ENCODE data around the gene ZFHX3. TPM values are rescaled to one million over a fixed set of nuclear protein-coding genes. Genes with fewer than 3 reads are reported as not detected.

Gene ZFHX3
- total RNA-seq, 1 experiment from 2014 or later, result 13.6 TPM

GRCh38 chr16:72876981-72877373 lies 171.0 kb downstream of the ZFHX3 start:
- Mint-ChIP-seq H3K9me3 (ENCODE audit: low read depth, unreplicated experiment) (no peaks in the 10 kb centered on the region), H3K4me1 (ENCODE audit: low read depth, unreplicated experiment) (peaks cover 29% of the 10 kb centered on the region), H3K36me3 (ENCODE audit: insufficient read depth, unreplicated experiment) (peaks cover 11% of the 10 kb centered on the region), H3K27me3 (ENCODE audit: unreplicated experiment) (no peaks in the 10 kb centered on the region), H3K4me3 (ENCODE audit: low read depth, unreplicated experiment) (no peak overlapping the region), H3K27ac (ENCODE audit: unreplicated experiment) (peak overlapping the region; percentile 77)
- intact Hi-C loops (cut with micrococcal nuclease; ENCODE audit: unreplicated experiment), result loop anchor here (1.0 kb wide), 1 partner anchor 48 kb away; no protein-coding TSS in a partner anchor
- CTCF ChIA-PET, result interaction anchor here (0.8 to 1.0 kb wide), 4 partner anchors 33 to 124 kb away, joined by 3 to 6 read pairs (median 4); no protein-coding TSS in a partner anchor
- no TSS peak for BruUV-seq (replicated peaks)
- no peak for DNase-seq
- TF ChIP-seq CTCF (IDR thresholded peaks at IDR 0.05; ENCODE audit: unreplicated experiment), result no peak

- H3K27ac Mint-ChIP-seq (ENCODE audit: unreplicated experiment), result no peak overlapping the region
- TF ChIP-seq CTCF (IDR thresholded peaks at IDR 0.05; ENCODE audit: unreplicated experiment), result no peak
- no peak for DNase-seq
- peaks cover 29% of the 10 kb centered on the region for H3K4me1 Mint-ChIP-seq (ENCODE audit: low read depth, unreplicated experiment)
- H3K27me3 Mint-ChIP-seq (ENCODE audit: unreplicated experiment), result no peaks in the 10 kb centered on the region
- peaks cover 11% of the 10 kb centered on the region for H3K36me3 Mint-ChIP-seq (ENCODE audit: insufficient read depth, unreplicated experiment)
- intact Hi-C loops (cut with micrococcal nuclease; ENCODE audit: unreplicated experiment), result no loop called here
- H3K4me3 Mint-ChIP-seq (ENCODE audit: low read depth, unreplicated experiment), result no peak overlapping the region
- CTCF ChIA-PET, result interaction anchor here (0.6 to 0.8 kb wide), 3 partner anchors 34 to 151 kb away, joined by 3 to 7 read pairs (median 6); no protein-coding TSS in a partner anchor
- H3K9me3 Mint-ChIP-seq (ENCODE audit: low read depth, unreplicated experiment), result no peaks in the 10 kb centered on the region
- BruUV-seq (replicated peaks), result no TSS peak
These were observed 171.7 kb downstream of the ZFHX3 start for GRCh38 chr16:72876221-72876620.

GRCh38 chr16:72875291-72876031 lies 172.5 kb downstream of the ZFHX3 start:
- no peak overlapping the region for H3K4me3 Mint-ChIP-seq (ENCODE audit: low read depth, unreplicated experiment)
- H3K27ac Mint-ChIP-seq (ENCODE audit: unreplicated experiment), result peak overlapping the region; percentile 17
- H3K36me3 Mint-ChIP-seq (ENCODE audit: insufficient read depth, unreplicated experiment), result peaks cover 11% of the 10 kb centered on the region
- peaks cover 29% of the 10 kb centered on the region for H3K4me1 Mint-ChIP-seq (ENCODE audit: low read depth, unreplicated experiment)
- intact Hi-C loops (cut with micrococcal nuclease; ENCODE audit: unreplicated experiment), result loop anchor here (1.0 kb wide), 1 partner anchor 43 kb away; no protein-coding TSS in a partner anchor
- no peak for TF ChIP-seq CTCF (IDR thresholded peaks at IDR 0.05; ENCODE audit: unreplicated experiment)
- no peaks in the 10 kb centered on the region for H3K9me3 Mint-ChIP-seq (ENCODE audit: low read depth, unreplicated experiment)
- peak; percentile 21 for DNase-seq
- no peaks in the 10 kb centered on the region for H3K27me3 Mint-ChIP-seq (ENCODE audit: unreplicated experiment)
- CTCF ChIA-PET, result interaction anchor here (0.6 kb wide), 2 partner anchors 109 to 151 kb away, joined by 3 to 7 read pairs; no protein-coding TSS in a partner anchor
- no TSS peak for BruUV-seq (replicated peaks)

- Mint-ChIP-seq H3K9me3 (ENCODE audit: low read depth, unreplicated experiment) (no peaks in the 10 kb centered on the region), H3K4me1 (ENCODE audit: low read depth, unreplicated experiment) (peaks cover 29% of the 10 kb centered on the region), H3K4me3 (ENCODE audit: low read depth, unreplicated experiment) (no peak overlapping the region), H3K27ac (ENCODE audit: unreplicated experiment) (no peak overlapping the region), H3K27me3 (ENCODE audit: unreplicated experiment) (no peaks in the 10 kb centered on the region), H3K36me3 (ENCODE audit: insufficient read depth, unreplicated experiment) (peaks cover 11% of the 10 kb centered on the region)
- no TSS peak for BruUV-seq (replicated peaks)
- no peak for TF ChIP-seq CTCF (IDR thresholded peaks at IDR 0.05; ENCODE audit: unreplicated experiment)
- no peak for DNase-seq
- intact Hi-C loops (cut with micrococcal nuclease; ENCODE audit: unreplicated experiment), result no loop called here
- CTCF ChIA-PET, result no interaction called here
These were observed 174.1 kb downstream of the ZFHX3 start for GRCh38 chr16:72873853-72874252.
